NB4 (cell line): Measurements from ENCODE around the gene RCBTB2.

Experiments
- DNase-seq: peaks from one replicate; pipeline ENCODE4 v3.0.0; 2010; ENCODE audit warnings: low read depth
- H3K4me3 ChIP-seq: one replicate; pipeline ENCODE4 v1.5.1; 2011; ENCODE audit warnings: mild to moderate bottlenecking, low read depth, low read length, moderate library complexity
- MYC ChIP-seq: IDR thresholded peaks from 2 replicates; pipeline ENCODE4 v1.6.1; 2011; ENCODE audit warnings: low read depth, low read length
- POLR2A ChIP-seq: IDR thresholded peaks from 2 replicates; pipeline ENCODE4 v1.6.1; 2011; ENCODE audit warnings: mild to moderate bottlenecking; ENCODE audit not compliant: insufficient read length; ENCODE audit errors: extremely low read depth
- TF ChIP-seq, protein P1 (sequence below): IDR thresholded peaks from one replicate; pipeline ENCODE4 v1.5.1; 2012; ENCODE audit warnings: low read depth, low read length
- TF ChIP-seq, protein P2 (sequence below): IDR thresholded peaks from 2 replicates; pipeline ENCODE4 v1.6.1; 2011; ENCODE audit warnings: low read depth, low read length

RCBTB2 gene

DNA sequence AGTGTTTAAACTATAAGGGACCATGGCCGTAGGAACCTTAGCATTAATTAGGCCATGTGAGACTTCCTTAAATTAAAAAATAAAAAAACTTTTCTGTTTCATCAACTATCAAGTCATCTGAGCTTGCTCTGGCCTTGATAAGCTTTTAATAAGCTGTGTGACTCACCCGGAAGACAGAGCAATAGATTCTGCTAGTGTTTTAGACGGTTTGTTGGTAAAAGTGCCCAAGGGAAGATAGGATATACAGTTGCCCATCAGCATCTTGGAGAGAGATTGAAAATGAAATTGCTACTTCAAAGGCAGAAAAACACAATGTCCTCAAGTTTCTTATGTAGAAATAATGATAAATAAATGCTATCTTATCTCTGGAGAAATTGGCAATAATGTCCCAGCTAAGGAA, 31.2 kb upstream of the RCBTB2 start:
- H3K4me3 ChIP-seq, result no peak overlapping the region
- no peak for DNase-seq
- TF ChIP-seq, protein P1, sequence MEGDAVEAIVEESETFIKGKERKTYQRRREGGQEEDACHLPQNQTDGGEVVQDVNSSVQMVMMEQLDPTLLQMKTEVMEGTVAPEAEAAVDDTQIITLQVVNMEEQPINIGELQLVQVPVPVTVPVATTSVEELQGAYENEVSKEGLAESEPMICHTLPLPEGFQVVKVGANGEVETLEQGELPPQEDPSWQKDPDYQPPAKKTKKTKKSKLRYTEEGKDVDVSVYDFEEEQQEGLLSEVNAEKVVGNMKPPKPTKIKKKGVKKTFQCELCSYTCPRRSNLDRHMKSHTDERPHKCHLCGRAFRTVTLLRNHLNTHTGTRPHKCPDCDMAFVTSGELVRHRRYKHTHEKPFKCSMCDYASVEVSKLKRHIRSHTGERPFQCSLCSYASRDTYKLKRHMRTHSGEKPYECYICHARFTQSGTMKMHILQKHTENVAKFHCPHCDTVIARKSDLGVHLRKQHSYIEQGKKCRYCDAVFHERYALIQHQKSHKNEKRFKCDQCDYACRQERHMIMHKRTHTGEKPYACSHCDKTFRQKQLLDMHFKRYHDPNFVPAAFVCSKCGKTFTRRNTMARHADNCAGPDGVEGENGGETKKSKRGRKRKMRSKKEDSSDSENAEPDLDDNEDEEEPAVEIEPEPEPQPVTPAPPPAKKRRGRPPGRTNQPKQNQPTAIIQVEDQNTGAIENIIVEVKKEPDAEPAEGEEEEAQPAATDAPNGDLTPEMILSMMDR, result no peak
- TF ChIP-seq POLR2A, result no peak
- TF ChIP-seq, protein P2, sequence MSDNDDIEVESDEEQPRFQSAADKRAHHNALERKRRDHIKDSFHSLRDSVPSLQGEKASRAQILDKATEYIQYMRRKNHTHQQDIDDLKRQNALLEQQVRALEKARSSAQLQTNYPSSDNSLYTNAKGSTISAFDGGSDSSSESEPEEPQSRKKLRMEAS, result no peak

DNA sequence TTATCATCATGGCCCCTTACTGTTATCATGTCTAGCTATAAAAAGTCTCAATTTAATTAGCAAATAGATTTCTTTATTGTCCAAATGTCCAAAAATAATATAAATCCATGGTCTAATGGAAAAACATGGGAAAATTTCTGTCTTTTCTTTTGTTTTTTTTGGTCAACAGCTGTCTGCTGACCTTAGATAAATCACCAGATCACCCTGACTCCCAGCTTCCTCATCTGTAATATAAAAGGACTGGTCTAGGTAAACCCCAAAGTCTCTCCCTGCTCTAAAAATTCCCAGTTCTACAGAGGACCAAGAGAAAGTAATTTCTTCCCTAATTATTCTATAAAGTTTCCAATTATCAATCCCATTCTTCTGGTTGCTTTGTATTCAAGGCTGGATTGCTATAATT, 30.7 kb upstream of the RCBTB2 start:
- H3K4me3 ChIP-seq, result no peak overlapping the region
- TF ChIP-seq, protein P2, result no peak
- TF ChIP-seq POLR2A (no peak), MYC (no peak)
- TF ChIP-seq, protein P1, result no peak
- DNase-seq, result no peak

DNA sequence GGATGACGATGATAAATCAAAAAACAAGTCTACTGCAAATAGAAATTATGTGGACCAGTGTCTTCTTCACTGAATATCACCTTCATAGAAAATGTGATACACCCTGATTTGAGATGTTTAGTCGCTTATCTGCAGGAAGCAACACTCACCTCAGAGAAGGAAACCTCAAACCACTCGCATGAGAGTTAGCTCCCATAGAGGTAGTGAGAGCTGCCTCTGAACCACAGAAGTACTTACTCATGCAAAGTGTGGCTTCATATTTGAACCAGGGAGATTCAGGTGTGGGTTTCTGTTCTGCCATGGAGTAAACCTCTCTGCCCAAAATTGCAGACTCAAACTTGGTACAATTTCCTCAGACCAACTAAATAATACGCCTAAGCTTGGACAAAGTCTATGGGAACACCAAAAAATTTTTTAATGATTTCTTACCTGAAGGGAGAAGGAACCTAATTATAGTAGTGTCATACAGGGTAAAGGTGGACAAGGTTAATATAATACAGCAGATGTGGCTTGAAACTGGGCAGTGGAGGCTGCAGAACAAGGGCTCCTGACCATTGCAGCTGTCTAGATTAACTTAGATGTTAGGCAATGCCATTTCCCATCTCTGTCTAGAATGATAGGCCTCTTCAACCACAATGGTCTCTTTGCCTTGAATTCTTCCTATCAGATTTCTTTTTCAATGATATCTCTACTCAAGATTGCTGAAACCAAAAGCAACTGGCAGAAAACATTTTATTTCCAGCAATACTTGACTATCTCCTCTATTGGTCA, 29.6 kb upstream of the RCBTB2 start:
- H3K4me3 ChIP-seq, result no peak overlapping the region
- TF ChIP-seq, protein P2, result no peak
- TF ChIP-seq, protein P1, result no peak
- no peak for TF ChIP-seq MYC
- TF ChIP-seq POLR2A, result no peak
- DNase-seq, result peak; percentile 78

DNA sequence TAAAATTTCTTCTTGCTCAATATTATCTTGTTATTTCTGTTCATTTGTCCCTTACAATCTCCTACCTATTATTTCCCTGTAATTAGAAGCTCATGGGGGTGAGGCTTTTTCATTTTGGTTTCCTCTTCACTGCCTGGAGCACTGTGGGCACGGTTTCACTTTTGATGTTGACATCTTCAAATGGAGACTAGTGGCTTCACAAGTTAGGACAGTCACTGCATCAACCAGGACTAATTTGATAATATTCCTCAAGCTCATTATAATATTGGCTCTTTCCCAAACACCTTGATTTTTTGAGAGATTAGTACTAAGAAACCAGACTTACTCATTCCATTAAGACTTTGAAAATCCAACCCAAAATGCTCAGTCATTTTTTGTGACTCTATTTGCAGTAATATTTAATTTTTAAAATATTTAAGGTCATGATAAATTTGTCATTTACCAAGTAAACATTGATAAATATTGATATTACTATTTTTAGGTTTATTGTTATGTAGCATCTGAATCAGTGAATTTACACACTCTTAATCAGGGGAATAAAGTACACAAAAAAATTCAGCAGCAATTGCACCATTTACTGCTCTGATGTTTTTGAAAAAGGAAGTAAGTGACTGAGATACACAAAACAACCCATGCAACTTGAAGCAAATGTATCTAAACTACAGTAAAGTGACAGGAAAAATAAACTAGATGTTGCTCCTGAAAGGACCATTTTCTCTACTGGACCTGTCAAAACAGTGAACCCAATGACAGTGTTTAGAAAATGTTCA, 28.8 kb upstream of the RCBTB2 start:
- no peak for TF ChIP-seq POLR2A
- TF ChIP-seq, protein P1, result no peak
- no peak for TF ChIP-seq MYC
- TF ChIP-seq, protein P2, result no peak
- no peak overlapping the region for H3K4me3 ChIP-seq
- DNase-seq, result peak; percentile 53

DNA sequence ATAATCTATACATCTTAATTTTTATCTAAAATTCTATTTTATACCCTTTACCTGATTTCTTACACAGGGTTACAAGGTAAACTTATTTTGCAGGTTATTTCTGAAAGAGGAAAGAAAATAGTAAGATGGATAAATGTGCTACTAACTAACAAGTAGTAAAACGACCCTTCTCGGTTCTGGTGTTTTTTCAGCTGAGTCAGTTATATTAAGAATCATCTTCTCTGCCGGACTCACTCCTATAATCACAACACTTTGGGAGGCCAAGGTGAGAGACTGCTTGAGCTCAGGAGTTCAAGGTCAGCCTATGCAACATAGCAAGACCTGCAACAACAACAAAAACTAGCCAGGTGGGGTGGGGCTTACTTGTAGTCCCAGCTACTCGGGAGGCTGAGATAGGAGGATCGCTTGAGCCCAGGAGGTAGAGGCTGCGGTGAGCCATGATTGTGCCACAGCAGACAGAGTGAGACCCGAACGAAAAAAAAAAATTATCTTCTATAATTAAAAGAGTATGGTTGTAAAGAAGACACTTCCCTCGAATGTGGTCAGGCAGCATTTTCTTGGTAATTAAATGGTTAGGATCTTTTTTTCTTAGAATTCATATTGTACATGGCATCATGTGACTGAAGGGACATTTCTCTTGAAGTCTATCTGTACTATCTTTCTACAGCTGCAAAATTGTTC, 27.9 kb upstream of the RCBTB2 start:
- no peak overlapping the region for H3K4me3 ChIP-seq
- no peak for DNase-seq
- no peak for TF ChIP-seq POLR2A
- TF ChIP-seq, protein P2, result no peak
- TF ChIP-seq, protein P1, result no peak
- TF ChIP-seq MYC, result no peak
